ENCODE measurements around the gene FBLN1.

Gene FBLN1

DNA sequence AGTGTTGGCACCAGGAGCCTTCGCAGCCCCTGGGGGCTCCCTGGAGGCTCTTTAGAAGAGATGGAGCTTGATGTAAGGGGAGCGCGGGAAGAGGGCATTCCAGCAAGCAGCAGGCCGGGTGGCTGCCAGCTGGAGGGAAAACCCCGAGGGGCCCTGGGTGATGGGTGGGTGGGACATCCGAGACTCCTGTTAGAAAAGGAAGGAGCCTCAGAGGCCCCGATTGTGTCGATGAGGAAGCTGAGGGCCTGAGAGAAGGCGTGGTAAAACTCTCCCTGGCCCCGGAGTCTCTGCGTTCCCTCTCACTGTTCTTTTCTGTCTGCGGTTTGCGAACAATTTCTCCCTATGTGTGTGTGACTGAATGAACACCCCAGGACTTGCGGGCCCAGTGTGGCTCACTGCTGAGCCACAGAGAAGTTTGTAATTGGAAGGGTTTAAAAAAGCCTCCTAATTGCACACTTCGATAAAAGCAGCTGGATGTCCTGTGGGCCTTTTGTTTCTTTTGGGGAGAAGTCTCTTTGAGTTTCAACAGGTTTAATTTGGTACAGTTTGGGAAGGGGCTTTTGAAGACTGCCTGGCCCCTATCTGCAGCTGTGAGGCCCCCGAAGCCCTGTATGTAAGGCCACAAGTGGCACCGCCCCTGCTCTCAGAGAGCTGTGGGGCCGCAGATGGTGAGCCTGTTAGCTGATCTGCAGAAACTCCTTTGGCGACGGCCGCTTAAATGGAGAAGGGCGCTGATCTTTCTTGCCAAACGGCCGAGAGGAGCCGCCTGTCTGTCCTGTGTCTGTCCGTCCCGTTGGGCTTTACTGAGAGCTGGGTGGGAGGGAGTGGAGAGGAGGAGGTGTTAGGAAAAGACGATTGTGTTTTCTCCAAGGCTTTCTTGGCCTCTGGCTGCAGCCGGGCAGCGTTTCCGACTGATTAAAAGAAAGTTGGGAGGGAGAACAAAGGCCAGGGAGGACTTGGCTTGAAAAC is 2.0 kb downstream of the FBLN1 start:
- DNase-seq = peak in 1 of 2 donors; percentile 7

DNA sequence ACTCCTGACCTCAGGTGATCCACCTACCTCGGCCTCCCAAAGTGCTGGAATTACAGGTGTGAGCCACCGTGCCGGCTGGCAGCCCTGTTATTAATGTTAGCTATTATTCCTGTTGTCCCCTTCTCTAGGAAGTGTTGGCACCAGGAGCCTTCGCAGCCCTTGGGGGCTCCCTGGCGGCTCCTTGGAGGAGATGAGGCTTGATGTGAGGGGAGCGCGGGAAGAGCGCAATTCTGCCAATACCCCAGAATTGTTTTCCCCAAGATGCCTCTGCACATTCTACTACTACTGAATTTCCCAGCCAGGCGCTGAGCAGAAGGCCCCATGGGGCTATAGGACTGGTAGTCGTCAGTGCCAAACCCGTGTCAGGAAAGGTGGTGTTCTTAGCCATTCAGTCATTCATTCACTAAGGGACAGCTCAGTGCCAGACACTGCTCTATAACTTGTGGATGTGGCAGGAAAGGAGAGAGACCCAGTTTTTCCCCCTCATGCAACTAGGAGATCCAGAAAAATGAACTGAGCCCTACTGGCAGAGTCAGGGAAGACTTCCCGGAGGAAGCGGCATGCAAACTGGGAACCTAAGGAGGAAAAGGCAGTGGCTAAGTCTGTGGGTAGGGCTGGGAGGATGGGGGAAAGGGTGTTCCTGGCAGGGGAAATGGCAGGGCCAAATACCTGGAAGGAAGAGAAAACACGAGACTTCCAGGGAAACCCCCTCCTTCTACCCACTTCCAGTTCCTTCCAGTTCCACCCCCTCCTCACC is 3.5 kb downstream of the FBLN1 start:
- DNase-seq = no peak

DNA sequence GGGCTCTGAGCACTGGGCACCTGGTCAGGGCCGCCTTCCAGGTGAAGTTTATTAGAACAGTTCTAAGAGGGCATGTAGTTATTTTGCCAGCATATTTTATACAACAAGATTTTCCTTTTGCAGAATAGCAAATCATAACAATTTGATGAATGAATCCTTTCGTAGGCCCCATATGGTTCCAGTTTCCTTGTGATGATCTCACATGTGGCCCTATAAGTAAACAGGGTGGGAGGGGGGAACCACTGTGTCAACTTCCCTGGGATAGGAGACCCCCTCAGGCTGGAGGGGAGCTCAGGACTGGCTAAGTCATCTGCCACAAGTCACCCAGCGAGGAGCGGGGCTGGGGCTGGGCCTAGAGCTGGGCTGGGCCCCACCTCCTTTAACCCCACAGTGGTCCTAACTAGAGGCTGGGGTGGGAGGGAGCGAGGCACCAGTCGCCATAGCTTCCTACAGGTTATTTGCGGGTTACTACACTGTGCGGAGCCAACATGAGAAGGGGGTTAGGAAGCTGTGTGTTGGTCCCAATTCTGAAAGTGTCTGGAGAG is 4.2 kb downstream of the FBLN1 start:
- DNase-seq = no peak

DNA sequence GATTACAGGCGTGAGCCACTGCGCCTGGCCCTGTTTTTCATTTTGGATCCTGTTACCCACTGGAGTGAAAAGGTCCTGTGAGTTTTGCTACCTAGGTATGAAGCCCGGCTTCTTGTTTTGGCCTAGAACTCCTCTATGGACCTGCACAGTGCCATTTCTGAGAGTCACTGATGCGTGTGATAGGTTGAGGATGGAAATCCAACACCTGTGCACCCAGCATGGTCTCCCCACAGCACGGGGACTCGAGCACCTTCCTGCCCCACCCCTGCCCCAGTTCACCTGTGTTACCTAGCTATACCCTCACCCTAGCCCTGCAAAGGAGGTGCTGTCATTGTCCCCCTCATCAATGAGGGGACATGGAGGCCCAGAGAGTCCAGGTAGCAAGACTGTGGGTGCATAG is 5.1 kb downstream of the FBLN1 start:
- no peak for DNase-seq

DNA sequence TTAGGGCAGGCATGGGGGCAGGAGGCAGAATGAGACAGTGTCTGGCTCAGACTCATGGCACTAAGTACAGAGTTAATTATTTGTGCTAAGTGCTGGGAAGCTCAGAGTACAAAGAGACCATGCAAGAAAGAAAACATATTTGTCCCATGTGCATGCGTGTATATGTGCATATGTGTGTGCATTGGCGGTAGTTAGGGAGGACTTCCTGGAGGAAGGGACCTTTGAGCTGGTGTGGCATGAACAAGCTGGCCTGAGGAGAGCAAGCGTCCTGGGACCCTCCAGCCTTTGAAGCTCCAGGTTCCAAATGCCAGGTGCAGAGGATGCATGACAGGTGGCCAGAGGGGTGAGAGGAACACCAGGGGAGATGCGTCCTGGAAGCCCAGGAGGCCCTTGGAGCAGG is 6.1 kb downstream of the FBLN1 start:
- no peak for DNase-seq

DNA sequence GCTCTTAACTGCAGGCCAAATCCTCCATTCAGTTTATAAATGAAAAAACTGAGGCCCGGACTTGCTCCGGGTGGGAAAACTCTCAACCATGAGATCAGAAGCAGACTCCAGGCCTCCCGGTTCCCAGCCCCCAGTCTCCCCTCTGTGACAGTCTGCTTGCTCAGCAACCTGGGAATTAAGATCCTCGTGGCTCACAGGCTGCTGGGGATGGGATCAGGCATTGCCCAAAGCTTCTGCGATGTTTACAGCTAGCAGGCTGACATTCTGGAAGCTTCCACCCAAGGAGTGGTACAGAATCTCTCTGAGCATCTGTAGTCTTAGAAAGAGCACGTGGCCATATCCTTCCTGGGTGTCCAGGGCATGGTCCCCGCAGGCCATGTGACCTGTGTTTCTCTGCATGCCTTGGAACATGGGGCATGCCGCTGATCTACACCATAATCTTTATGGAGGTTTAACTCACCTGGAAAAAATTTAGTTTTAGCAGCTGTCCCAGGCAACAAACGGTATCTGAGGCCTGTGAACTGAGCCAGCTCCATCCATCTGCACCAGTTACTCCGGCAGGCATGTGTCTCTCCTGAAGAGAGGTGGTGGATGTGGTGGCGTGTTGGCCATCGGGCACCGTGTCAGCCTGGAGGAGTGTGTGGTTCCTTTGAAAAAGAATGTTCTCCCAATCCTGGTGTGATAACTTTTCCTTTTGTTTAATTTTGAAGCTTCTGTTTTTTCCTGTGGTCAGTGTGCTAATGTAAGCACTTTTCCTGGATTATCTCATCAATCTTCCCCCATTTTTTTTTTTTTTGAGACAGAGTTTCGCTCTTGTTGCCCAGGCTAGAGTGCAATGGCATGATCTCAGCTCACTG is 7.9 kb downstream of the FBLN1 start:
- no peak for DNase-seq

DNA sequence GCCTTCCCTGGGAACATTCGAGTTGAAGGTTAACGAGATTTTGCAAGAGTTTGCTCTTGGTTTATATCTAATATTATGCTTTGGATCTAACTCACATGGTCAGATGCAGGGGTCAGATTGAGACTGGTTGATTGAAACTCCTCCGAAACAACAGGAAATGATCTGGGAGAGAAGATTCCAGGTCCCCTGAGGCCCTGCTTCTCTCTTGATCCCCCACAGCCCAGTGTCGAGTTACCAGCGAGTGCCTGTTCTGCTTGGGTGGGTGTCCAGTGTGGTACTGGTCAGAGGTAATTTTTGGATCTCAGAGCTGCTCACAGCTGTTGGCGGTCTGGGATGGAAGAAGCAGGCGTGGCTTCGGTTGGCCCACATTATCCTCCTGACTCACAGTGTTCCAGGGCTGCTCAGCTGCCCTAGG is 9.2 kb downstream of the FBLN1 start:
- DNase-seq = no peak

DNA sequence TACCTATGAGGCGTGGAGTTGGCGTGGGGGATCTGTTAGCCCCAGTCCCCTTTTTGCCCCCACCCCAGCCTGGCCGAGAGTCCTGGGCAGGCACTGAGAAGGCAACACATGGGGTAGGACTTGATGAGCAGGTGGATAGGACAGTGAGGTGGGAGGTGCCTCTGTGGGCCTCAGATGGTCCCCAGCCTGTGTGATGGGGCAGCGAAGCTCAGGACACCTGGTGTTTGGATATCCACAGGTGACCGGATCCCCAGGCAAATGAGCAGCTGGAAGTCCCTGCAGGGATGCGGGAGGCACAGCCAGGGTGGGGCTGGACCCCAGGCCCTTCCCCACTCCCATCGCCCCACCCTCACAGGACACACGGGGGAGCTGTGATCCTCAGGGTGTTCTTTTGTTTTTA is 9.7 kb downstream of the FBLN1 start:
- DNase-seq = no peak

DNA sequence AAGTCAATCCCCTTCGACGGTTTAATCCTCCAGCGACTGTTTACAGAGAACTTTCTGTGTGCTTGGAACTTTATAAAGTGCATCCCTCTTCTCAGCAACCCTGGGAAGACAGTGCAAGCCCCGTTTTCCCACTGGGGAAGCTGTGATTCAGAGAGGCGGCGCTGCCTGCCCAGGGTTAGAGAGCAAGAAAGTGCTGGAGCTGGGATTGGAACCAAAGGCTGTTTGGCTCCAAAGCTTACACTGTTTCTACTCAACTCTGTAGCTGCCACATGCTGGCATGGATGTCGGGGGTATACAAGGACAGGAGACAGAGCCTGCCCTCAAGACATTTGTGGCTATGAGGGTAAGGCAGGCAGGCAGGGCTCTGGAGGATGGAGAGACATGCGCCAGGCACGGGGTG is 13.0 kb downstream of the FBLN1 start:
- DNase-seq = no peak

DNA sequence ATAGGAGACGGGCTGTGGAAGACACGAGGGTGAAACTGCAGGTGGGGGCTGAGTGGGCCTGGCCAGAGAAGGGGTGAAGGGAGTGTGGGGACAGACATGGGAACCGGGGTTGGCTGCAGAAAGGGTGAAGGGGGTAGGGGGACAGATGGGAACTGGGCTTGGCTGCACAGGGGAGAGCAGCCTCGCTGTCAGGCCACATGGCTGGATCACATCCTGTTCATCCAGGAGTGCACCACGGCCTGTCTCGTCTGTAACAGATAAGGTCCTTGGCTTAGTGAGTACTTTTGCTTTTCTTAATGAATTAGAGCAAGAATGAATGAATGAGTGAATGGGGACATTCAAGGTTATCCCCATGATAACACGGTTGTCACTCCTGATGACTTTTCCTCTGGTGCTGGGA is 13.5 kb downstream of the FBLN1 start:
- DNase-seq = no peak

DNA sequence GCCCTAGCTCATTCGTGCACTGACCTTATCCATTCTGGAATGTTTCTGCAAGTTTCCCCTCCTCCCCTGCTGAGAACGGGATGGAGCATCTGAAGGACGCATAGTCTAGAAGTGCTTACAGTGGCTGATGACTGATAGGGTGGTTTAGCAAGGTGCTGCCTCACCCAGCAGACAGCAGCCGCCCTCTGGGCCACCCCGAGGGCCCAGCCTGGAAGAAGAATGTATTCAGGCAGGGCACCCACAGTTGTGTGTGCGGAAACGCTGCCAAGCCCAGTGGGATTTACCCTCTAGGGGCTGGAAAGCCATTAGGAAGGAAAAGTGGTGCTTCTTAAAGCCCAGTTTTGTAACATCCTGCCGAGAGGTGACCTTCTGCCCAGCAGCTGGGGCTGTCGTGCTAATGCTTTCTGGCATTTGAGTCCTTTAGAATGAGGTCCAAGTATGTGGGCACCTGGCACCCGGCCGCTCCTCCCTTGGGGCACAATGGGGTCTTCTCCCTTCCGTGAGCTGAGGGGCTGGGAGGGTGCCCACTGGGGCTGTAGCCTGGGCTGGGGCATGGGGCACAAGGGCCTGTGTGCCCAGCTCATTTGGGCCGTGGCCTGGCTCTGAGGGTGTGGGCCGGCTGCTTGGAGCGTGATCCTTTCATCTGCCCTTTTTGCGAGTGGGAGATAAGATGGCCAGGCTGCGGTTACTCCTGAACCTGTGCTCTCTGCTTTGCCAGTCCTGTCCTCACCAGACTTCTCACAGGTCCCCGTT is 14.4 kb downstream of the FBLN1 start:
- no peak for DNase-seq

DNA sequence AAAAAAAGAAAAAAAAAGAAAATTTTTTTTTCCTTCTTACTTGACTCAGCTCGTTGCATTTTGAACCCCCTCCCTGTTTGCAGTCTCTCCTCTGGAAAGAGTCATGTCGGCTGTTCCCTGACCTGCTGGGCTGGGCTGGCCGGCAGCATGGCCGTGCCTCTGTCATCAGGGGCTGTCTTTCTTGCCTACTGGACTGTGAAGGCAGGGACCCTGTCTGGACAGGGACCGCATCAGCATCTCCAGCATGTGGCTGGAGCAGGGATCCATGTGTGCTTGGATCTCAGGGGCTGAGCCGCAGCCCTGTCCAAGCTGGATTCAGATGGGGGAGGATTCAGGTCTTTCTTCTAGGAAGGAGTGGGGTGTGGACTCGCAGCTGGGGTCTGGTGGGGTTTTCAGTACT is 15.5 kb downstream of the FBLN1 start:
- DNase-seq = no peak

DNA sequence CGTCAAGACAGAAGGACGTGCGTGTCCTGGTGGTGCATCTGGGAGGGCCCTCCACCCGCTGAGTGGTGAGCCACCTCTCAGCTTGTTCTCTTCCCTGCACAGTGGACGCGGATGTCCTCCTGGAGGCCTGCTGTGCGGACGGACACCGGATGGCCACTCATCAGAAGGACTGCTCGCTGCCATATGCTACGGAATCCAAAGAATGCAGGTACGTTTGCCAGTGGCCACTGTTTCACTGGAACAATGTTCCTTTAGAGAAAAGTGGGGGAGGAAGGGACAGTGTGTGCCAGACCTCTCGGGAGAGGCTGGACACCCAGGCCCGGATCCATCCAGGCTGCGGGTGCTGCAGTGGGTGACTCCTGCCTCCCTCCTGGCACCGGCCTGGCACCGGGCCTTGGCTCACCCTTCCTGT is 15.9 kb downstream of the FBLN1 start:
- DNase-seq = no peak

DNA sequence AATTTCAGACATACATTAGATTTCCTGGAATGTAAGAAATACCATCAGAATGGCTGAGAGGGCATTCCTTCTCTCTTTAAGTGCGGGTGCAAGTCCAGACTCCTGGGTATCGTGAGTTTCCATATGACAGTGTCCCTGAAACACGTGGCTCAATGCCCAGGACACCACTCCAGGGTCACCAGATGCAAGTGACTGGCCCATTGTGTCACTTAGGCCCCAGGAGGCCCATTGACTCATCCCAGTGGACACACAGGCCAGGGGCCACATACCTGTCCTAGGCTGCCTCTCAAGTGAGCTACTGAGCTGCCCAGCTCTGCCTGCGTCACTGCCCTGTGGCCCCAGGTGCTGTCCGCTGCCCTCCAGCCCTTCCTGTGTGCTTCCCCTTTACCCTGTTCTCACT is 18.5 kb downstream of the FBLN1 start:
- DNase-seq = no peak

DNA sequence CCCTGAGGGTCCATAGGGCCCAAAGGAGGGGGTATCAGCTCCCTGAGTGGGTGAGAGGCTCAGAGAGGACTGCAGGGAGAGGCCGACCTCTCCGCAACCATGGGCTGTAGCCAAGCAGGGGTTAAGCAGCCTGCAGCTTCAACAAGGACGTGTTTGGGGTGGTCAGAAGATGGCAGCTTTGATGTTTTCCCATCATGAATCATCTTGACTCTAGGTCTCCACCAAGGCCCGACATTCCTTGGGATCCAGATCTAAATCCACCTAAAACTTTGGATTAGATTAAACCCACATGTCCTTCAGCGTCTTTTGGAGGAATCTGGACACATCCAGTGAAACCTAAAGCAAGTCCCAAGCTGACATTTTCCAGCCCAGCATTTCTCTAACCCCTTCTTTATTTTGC is 19.8 kb downstream of the FBLN1 start:
- no peak for DNase-seq

DNA sequence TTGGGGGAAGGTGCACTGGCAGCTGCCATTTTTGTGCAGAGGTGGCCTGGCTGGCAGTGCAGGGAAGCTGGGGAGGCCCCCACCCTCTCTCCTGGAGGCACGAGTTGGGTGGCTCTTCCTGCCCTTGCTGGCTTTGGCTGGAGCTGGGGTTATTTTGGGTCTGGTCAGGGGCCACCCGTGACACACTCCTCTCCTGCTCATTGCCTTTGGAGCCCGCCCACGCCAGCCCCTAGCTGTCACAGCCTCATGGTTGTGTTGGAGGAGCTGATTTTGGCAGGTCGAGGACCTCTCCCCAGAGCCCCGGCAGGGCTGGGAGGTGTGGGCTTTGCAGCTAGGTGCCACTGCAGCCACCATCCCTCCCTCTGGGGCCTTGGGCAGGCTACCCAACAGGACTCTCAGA is 21.5 kb downstream of the FBLN1 start:
- no peak for DNase-seq

DNA sequence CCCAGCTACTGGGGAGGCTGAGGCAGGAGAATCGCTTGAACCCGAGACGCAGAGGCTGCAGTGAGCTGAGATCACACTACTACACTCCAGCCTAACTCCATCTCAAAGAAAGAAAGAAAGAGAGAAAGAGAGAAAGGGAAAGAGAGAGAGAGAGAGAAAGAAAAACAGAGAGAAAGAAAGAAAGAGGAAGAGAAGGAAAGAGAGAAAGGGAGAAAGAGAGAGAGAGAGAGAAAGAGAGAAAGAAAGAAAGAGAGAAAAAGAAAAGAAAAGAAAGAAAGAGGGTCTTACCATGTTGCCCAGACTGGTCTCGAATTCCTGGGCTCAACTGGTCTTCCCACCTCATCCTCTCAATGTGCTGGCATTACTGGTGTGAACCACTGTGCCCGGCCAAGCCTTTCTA is 22.3 kb downstream of the FBLN1 start:
- no peak for DNase-seq

DNA sequence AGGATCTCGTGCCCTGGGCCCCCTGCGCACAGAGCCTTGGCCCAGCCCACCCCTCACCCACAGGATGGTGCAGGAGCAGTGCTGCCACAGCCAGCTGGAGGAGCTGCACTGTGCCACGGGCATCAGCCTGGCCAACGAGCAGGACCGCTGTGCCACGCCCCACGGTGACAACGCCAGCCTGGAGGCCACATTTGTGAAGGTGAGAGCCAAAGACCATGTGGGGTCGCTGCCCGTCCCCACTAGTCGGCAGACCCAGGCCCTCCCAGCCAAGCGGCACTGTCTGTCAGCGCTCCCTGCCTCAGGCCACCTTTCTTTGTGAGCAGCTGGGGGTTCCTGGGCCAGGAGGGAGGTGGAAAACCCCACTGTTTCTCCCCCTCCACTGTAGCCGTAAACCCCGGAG is 22.8 kb downstream of the FBLN1 start:
- DNase-seq = no peak

DNA sequence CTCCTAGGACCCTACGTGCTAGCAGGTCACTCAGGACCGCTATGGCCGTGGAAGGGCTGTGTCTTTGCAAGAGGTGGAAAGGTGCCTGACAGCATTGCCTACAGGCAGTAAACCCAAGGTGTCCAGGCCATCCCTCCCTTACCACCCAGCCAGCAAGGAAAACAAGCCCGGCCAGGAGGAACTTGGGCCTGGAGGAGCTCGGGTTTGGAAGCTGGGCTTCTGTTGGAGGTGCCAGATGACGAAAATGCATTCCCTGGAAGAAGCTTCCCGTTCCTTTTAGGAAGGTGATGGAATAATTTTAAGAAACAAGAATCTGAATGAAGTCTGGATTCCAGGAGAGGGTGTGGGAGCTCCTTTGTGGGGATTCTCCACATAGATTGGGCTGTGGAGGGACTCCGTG is 23.6 kb downstream of the FBLN1 start:
- DNase-seq = no peak

DNA sequence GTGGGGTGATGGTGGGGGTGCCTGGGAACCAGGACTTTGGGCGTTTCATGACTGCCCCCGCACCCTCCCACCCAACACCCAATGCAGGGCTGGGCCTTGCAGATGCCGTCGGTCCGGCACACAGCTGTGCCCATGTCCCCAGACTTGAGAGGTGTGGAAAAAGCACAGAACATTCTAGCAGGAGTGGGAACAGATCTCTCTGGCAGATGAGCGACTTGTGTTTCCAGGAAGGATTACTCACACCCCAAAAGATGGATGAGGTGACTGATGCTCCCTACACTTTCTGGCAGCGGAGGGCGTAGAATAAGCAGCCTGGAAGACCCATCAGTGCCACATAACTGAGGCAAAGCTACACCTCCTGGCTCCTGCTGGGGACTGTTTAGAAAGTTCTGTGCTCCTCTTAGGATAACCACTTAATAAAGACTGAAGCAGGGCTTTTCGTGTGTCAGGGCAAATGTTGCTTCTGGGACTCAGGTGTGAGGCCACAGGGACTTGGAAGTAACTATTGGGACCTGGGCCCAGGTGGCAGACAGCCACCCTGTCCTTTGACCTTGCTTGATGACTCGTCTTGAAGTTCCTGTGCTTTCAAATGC is 24.2 kb downstream of the FBLN1 start:
- no peak for DNase-seq

DNA sequence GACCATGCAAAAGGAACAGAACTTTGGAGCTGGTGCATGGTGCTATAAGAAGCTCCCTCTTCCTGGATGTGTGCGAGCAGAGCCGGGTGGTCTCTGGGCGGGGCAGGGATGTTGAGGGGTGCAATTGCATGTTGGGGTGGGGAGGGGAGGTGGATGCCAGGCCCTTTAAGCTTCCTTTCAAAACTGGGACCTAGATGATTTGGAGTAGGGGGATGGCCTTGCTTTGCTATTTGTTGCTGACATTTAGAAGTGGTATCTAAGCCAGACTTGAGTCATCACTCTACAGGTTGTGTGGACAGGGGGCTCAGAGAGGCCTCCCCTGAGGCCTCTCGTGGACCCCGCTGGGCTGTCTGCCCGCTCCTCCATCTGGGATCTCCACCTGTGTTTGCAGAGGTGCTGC is 24.8 kb downstream of the FBLN1 start:
- no peak for DNase-seq

DNA sequence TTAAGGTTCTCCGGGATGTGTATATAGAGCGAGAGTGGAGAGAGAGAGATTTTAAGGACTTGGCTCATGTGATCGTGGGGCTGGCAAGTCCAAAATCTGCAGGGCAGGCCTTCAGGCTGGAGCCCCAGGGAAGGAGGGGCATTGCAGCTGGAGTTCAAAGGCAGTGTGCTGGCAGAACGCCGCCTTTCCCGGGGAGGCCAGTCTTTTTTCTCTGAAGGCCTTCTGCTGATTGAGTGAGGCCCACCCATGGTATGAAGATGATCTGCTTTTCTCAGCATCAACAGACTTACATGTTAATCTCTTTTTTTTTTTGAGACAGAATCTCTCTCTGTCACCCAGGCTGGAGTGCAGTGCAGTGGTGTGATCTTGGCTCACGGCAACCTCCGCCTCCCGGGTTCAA is 25.4 kb downstream of the FBLN1 start:
- DNase-seq = no peak
